HEK293T (cell line): ENCODE data around the gene COL5A1.

ENCODE experiments used
- ARNT ChIP-seq: fragments of 450-650 bp; IDR thresholded peaks from 2 replicates; pipeline ENCODE4 v1.6.1; 2017; ENCODE audit warnings: mild to moderate bottlenecking
- BHLHE40 ChIP-seq: fragments of 450-650 bp; IDR thresholded peaks from 2 replicates; pipeline ENCODE4 v1.6.1; 2016; ENCODE audit warnings: mild to moderate bottlenecking, moderate library complexity, borderline replicate concordance
- CTBP1 ChIP-seq: fragments of 450-650 bp; IDR thresholded peaks from 2 replicates; pipeline ENCODE4 v1.6.1; 2016; ENCODE audit warnings: borderline replicate concordance
- ELF4 ChIP-seq: fragments of 450-650 bp; IDR thresholded peaks from 2 replicates; pipeline ENCODE4 v1.6.1; 2017; ENCODE audit warnings: antibody characterized with exemption
- FOXM1 ChIP-seq: fragments of 450-650 bp; IDR thresholded peaks from 2 replicates; pipeline ENCODE4 v1.6.1; 2017; ENCODE audit warnings: mild to moderate bottlenecking, borderline replicate concordance
- HDGF ChIP-seq: fragments of 450-650 bp; IDR thresholded peaks from 2 replicates; pipeline ENCODE4 v1.6.1; 2017; ENCODE audit warnings: antibody characterized with exemption, borderline replicate concordance
- NFRKB ChIP-seq: fragments of 450-650 bp; IDR thresholded peaks from 2 replicates; pipeline ENCODE4 v1.6.1; 2016; ENCODE audit warnings: mild to moderate bottlenecking, moderate library complexity
- SP1 ChIP-seq: fragments of 450-650 bp; IDR thresholded peaks from 2 replicates; pipeline ENCODE4 v1.6.1; 2017
- SUZ12 ChIP-seq: fragments of 450-650 bp; IDR thresholded peaks from 2 replicates; pipeline ENCODE4 v1.6.1; 2016; ENCODE audit warnings: mild to moderate bottlenecking
- TARDBP ChIP-seq: fragments of 450-650 bp; IDR thresholded peaks from 2 replicates; pipeline ENCODE4 v1.6.1; 2016

DNA sequence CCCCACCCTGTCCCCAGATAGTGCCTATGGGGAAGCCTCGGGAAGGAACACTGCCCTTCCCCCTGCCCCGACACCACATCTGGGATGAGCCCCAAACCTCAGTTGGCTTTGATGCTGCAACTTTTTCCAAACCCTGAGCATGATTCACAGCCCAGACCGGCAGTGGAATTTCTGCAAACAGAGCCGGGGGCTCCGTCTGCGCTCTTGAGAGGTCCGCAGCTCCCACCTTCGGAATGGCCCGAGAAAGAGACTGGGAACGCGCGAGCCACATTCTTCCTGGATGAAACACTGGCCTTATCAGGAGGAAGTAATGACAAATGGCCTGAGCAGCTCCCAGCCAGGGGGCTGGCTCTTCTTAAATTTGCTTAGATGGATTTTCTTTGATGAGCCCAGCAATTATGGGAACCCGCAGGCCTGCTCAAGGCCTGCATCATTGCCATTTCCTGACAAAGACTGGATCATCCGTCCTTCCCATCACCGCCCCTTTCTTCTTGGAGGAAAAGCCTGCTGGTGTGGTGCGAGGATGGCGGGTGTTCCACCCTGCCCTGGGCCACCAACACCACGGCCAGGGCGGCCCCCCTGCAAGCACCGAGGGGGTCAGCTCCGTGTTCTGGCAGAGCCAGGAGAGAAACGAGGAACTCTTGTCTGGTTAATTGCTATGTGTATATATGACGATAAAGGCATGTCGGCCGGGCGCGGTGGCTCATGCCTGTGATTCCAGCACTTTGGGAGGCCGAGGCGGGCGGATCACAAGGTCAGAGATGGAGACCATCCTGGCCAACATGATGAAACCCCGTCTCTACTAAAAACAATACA is 38.8 kb upstream of the COL5A1 start:
- TF ChIP-seq FOXM1 (no peak), ARNT (no peak), CTBP1 (no peak), TARDBP (no peak), ELF4 (no peak), BHLHE40 (no peak), HDGF (no peak), NFRKB (no peak), SUZ12 (no peak), SP1 (no peak)
